Fibroblast of skin of right biceps (primary cell): ENCODE measurements around the gene PNLIP.

ENCODE experiments used
- DNase-seq: peaks from one replicate; pipeline ENCODE4 v3.0.0-alpha.2; 2013

PNLIP gene

DNA sequence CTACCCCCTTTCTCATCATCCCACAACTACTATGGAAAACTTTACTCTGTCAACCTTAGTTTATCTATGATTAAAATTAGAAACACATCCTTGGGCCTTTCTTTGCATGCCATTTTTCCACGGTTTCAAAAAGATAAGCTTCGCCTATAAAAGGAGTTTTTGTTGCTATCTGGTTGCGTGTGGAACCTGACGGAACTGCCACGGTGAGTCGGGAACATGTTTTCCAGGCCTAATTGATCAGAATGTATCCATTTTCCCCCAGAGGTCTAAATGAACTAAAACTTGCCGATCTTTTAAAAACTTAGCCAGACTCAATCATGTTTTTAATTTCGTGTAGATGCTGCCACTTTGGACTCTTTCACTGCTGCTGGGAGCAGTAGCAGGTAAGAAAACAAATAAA, at the start of gene PNLIP:
Gene PNLIP, plus strand, starts transcription at position 176 of the 400 bp plus-strand sequence. Its CDS starts 162 bp downstream, at position 338.
- DNase-seq = no peak

DNA sequence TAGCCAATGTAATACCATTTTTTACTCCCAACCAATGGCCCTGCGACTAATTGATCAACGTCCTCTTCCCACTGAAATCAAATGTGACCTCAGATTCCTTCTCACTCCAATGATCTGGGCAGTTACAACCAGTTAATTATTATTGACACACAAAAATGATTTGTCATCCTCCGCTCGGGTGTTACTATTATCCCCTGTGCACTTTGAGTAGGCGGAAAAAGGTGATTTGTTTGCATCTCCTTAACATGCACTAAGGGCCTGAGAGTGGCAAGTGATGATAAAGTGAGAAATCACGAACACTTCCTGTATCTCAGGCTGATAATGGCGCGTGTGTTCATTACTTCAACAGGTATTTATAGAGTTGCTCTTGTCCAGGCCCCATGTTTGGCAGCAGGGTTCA, 40.9 kb upstream of the PNLIP start:
- DNase-seq = no peak

DNA sequence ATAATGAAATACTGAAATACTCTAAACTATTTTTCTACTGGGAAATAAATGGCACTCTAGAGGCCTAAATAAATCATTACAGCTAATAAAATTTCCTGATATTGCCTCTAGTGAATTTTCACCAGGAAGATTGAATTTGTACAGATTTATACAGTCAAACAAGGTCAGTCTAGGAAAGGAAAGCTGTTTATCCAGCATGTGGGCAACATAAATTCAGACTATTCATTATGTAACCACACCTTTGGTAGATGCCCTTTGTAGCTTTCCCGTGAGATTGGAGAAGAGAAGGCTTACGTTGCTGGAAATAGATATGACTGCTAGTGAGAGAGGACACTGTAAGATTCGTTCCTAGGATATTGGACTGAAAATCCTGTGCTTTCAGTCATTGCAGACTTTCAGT, 35.2 kb upstream of the PNLIP start:
- no peak for DNase-seq

DNA sequence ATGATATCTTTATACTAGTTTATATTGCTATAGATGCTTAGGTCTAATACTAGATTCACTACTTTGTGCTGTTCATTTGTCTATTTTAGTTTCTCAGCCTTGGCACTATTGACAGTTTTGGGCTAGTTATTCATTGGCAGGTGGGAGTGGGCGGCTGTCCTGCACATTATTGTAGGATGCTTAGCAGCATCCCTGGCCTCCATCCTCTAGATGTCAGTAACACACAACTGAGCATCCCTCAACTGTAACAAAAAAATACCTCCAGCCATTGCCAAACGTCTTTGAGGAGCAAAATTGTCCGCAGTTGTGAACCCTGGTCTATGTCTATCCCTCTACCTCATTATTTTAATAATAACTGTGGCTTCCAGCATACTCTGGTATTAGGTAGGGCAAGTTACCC, 34.4 kb upstream of the PNLIP start:
- DNase-seq = no peak

DNA sequence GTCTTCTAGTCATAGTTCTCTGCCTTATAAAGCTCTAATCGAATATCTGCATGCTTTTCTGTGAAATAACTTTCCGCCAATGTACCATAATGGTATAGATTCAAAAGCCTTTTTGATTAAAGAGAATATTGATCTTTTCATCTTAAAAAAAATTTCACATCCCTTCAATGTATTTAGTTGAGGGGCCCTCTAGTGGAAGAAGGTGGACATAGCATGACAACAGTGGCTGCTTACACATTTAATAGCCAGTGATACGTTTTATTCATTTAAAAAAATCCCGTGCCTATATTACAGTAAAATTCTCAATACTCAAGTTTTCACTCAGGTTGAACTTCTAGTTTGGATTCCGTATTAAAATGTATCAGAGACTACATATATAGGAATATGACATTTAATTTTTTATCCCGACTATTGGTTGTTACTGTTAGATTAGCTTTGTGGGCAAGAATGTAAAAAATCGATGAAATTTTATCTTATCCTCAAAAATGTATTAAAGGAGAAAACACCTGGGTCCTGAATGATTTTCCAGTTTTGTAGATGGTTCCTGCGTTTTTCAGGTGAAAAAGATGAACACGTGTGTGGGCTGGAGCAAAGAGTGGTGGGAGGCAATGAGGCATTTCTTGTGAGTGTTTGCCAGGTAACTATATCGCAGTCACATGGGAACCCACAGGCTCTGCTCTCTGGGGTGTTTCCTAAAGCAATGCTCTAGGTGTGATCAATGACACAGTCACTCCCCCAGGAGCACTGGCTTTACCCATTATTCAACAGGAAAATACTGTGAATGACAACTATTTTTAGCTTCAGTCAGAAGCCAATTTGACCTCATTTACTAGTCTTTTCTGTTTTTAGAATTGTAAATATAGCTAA, 24.1 kb upstream of the PNLIP start:
- peak; percentile 39 for DNase-seq

DNA sequence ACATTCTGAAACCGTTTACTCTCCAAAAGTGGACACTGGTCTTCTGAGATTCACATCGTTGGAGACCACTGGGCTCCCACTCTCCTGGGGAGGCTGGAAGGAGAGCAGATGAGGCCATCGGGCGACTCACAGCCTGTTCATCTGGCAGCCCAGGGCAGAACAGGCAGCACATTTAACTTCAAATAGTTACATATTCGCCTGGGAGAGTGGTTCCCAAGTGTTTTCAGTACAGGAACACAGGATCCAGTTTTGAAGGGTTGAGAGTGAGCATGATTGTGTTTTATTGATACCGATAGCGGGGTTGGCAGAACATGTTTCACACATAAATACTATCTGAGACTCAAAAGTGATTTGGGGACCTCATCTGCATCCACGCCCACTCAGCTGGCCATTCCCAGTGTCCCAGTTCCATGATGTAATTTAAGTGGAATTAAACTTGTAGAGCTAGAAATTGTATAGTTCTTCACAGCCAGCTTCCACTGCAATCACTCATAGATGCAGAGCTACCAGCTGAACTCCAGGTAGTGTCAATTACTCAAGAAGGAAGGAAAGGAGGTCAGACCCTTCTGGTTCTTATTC, 22.8 kb upstream of the PNLIP start:
- no peak for DNase-seq

DNA sequence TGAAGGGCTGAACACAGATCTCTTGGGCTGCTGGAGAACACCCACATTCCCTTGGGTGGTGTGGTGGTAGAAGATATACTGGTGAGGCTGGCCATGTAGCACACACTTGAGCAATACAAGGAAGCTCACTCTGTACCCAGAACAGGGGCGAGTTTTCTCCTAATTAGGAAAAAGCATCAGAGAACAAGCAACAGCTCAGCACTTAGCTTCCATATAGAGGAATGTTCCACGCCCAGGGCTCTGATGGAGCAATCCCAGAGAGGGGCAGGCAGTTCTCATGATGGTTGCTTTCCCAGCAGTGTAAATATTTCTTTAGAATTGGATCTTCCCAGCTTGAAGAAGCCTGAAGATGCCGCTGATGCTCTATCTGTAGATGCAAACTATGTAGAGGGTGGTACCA, 21.0 kb upstream of the PNLIP start:
- DNase-seq = no peak

DNA sequence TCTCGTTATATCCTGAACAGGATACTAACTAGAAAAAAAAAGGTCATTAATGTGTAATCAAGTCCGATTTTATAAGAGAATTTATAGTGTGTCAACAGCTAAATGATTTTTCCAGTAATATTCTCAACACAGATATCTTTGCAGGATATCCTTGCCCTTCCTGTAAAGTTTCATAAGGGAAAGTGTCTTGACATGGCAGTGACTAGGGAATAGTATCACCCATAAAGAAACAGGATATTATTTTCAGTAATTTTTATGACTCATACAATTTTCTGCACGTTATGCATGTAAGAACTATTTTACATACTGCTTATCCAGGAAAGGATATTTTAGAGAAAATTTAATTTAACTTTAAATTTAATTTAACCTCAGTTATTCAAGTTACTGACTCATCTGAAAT, 19.5 kb upstream of the PNLIP start:
- no peak for DNase-seq

DNA sequence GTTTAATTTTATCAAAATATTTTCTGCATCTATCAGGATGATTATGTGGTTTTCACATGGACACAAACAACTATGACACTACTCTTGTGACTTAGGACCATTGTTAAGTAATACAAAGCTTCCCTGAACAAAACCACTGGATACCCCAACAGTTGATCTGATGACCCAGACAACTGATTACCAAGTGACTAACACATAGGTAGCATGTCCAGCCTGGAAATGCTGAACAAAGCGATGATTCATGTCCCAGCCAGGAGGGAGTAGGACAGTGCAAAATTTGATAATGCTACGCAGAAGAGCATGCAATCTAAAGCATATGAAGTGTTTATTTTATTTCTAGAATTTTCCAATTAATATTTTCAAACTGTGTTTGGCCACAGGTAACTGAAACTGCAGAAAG, 8.9 kb upstream of the PNLIP start:
- DNase-seq = no peak

DNA sequence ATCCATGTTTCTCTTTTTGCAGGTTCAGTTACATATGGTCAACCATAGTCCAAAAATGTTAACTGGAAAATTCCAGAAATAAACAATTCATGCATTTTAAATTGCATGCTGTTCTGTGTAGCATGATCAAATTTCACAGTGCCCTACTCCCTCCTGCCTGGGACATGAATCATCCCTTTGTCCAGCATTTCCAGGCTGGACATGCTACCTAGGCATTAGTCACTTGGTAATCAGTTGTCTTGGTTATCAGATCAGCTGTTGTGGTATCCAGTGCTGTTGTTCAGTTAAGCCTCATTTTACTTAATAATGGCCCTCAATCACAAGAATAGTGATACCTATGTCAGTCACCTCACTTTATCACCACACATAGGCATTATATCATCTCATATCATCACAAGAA, 7.3 kb upstream of the PNLIP start:
- DNase-seq = no peak

DNA sequence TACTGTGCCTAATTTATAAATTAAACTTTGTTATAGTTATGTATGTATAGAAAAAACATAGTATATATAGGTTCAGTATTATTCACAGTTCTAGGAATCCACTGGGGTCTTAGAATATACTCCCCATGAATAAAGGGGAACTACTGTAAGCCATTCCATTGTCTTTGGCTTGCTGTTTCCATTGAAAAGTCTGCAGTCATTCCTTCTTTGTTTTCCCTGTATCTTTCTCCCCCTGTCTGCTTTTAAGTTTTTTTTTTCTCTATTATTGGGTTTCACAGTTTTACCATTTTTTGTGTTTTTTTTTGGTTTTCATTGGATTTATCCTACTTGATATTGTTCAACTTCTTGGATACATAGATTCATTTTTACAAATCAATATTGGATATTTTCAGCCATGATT, 6.7 kb upstream of the PNLIP start:
- DNase-seq = no peak

DNA sequence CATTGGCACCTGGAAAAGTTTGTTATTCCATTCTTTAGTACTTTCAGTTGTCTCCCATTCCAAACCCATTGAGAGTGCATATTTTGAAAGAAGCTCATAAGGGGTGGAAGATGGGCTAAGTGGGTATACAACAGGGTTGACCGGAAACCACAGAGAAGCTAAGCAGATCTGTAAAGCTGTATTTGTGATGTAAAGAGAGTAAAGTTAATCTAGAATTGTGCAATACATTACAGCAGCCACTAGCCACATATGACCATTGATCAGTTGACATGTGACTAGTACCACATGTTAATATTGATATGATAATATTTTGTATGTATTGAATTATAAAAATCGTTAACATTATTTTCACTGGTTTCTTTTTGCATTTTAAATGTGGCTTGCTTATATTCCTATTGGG, 4.9 kb upstream of the PNLIP start:
- no peak for DNase-seq

DNA sequence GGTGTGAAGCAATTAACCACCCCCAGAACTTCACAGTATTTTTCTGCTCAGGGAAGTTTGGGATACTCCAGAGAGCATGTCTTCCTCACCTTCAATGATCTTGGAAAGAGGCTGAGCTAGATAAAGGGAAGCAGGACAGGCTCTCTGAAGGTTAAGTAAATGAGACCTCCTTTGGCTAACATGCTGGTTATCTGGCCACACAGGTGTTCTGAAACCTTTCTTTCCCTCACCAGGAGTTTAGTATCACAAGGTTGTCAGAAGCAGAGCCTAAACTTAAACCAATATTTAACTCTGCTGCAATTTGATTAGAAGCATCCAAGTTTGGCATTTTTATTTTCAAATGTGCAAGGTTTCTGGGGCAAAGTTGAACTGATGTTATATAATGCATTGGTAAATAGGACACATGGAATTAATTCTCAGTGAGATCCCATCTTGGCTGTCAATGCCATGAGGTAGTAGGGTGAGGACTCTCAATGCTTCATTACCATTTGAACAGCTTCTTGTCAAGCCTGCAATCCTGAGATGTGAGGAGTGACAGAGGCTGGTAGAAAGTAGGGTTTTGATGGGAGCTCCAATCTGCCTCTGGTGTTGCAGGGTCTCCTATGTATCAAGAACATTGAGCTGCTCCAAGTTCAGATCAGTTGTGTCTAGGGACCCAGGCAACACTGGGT, 3.6 kb upstream of the PNLIP start:
- no peak for DNase-seq

DNA sequence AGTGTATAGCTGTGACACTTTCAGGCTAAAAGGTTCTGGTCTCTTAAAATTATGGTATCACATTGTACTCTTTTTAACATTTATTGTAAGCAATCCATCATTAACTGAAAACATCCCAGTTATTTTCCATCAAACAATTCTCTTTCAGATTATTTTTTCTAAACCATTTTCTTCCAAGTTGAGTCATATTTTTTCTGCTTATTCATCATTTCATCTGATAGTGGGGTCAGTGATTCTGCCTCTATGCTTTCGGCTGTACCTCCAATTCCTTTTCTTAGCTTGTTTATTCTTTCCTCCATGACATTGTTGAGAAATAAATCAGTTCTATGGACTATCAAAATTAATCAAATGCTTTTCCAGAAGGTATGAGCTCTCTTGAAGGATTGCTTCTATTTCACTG, 609 bp upstream of the PNLIP start:
- no peak for DNase-seq

DNA sequence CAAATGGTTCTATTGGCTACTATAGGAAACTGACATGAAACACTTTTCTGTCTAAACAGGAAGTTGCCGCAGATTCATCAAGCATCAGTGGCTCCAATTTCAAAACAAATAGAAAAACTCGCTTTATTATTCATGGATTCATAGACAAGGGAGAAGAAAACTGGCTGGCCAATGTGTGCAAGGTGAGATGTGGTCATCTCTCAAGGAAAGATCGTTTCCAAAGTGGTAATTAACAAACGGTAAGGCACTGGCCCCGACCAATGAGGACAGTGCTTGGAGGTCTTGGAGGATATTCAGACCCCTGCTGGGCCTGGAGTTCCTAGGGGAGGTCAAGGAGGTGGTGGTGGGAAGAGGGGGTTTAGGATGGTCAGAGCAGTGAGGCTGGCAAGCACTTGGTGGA, 2.6 kb downstream of the PNLIP start:
- no peak for DNase-seq

DNA sequence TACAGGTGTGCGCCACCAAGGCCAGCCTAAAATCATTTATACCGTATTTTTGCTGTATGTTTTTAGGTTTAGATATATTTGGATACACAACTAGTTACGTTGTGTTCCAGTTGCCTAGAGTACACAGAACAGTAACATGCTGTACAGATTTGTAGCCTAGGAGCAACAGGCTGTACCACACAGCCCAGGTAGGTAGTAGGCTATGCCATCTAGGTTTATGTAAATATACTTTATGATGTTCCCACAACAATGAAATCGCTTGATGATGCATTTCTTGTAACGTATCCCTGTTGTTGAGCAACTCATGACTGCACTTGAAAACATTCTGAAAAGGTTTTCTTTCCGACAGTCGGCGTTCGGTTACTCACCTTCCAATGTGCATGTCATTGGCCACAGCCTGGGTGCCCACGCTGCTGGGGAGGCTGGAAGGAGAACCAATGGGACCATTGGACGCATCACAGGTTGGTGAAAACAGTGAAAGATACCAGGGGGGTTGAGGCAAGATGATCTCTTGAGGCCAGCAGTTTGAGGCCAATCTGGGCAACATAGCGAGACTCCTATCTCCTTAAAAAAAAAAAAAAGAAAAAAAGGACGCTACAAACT, 7.7 kb downstream of the PNLIP start:
- no peak for DNase-seq

DNA sequence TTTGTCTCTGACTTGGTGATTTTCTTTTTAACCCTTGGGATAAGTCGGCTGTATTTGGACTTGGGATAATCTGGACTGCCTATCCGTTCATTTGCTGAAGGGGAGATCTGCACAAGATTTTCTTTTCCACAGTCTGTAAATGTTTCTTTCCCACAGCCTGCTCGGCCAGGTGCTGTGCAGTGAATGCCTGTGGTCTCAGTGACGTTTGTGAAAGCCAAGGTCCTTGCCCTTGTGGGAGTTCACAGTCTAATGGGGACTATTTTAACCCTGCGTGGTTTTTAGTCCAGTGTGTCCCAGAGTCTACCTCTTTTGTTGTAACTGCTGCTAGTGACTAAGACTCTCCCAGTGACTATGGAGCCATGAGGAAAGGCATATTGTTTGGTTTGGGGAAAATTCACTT, 8.9 kb downstream of the PNLIP start:
- DNase-seq = no peak

DNA sequence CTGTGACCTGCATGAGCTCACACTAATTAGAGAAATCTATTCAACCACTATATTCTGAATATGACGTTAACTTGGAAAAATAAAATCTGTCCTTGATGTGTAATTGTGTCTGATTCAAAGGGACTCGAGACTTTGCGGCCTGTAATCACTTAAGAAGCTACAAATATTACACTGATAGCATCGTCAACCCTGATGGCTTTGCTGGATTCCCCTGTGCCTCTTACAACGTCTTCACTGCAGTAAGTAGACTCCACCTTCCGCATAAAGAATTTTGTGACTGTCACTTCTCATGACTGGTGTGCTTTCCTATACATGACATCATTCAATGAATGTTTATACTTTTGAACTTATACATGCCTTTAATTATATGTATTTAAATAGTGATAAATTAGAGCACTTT, 10.1 kb downstream of the PNLIP start:
- no peak for DNase-seq

DNA sequence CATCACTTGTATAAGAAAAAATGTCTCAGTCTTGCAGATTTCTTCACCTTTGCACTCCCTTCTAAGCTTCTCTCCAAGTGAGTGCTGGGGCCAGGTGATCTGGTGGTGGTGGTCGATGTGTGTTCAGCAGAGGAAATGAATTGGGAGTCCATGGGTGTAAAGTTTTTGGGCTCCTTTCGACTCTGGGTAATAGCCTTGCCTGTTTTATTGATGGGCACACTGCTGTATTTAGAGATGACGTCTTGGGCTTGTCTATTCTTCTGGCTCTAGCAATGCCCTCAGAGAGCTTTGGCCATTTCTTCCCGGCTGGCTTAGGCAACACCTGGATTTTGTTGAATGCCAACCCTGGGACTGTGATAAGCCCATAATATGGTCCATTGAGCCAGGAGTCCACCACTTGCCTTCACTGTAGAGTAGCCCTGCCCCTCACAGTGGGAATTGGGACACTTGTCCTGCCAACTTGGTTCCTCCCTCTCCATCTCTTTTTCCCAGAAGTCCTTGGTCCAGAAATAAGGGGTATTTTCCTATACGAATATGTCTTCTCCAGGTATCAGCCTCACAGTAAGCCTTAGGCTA, 11.7 kb downstream of the PNLIP start:
- no peak for DNase-seq

DNA sequence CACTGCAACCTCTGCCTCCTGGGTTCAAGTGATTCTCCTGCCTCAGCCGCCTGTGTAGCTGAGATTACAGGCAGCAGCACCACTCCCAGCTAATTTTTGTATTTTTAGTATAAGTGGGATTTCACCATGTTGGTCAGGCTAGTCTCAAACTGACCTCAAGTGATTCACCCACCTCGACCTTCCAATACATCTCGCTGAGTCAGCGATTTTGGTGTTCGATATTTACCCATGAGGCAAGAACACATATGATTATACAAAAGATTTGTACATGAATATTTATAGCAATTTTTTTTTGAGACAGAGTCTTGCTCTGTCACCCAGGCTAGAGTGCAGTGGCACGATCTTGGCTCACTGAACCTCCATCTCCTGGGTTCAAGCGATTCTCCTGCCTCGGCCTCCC, 19.8 kb downstream of the PNLIP start:
- DNase-seq = no peak

DNA sequence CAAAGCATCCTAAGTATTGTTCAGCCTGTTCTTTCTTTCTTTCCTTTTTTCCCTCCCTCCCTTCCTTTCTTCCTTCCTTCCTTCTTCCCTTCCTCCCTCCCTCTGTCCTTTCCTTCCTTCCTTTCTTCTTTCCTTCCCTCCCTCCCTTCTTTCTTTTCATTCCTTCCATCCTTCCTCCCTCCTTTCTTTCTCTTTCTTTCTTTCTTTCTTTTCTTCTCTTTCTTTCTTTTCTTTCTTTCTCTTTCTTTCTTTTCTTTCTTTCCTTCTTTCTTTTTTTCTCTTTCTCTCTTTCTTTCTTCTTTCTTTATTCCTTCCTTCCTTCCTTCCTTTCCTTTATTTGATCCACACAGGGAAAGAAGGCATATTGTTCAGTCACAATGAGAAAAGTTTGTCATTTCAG, 21.2 kb downstream of the PNLIP start:
- no peak for DNase-seq

DNA sequence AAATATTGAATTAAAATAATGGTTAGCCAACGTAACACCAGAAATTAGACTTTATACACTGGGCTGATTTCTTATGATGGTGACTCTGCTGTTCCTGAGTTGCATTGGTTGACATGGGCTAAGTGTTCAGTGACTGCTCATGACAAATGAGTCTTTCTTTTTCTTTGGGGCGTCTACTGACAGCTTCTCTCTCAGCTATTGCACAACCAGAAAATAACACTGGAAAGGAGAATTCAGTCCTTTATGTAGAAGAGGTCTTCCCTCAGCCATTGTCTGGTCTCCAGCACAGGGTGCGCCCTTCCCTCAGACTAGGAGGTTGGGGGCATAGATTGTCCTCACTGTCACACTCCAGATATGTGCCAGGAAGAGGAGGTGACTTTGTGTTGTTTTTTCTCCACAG, 21.6 kb downstream of the PNLIP start:
- no peak for DNase-seq

DNA sequence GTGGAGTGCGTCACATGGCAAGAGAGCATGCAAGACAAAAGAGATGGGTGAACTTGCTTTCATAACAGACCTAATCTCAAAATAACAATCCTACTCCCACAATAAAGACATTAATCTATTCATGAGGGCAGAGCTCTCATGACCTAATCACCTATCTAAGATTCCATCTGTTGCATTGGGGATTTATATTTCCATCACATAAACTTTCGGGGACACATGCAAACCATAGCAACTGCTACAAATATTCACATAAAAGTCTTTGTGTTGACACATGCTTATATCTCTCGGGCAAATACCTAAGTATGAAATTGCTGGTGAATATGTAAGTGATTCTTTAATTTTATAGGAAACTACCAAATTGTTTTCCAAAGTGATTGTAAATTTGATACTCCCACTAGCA, 29.1 kb downstream of the PNLIP start:
- no peak for DNase-seq
